PC-9 (cell line): Measurements from ENCODE around the gene FNDC10. TPM values are rescaled to one million over a fixed set of nuclear protein-coding genes. Genes with fewer than 3 reads are reported as not detected.

Experiments used
- BruUV-seq: library from RNA; stranded (reverse); fragments of 400-500 nt; replicated peaks from 2 replicates; lab custom pipeline; 2021; lab: Mats Ljungman, UMichigan
- CTCF ChIA-PET: fragments of 300-600 bp; sonication (Branson Sonifier 250); formaldehyde crosslinking; loops from one replicate; lab custom pipeline; 2022; ENCODE audit warnings: antibody characterized with exemption; lab: Charles Lee
- POLR2A ChIA-PET: fragments of 300-600 bp; sonication (Branson Sonifier 250); formaldehyde crosslinking; loops from one replicate; lab custom pipeline; 2022; ENCODE audit warnings: antibody characterized with exemption; ENCODE audit not compliant: unreplicated experiment; lab: Charles Lee
- DNase-seq, 2 experiments: peaks; one replicate each; pipeline versions ENCODE4 v3.0.0 to v3.0.0-alpha.2; 2015 to 2022; ENCODE audit warnings: mixed read lengths in 1 of 2
- H2AFZ ChIP-seq: fragments of 200-600 bp; sonication (generic); 2 replicates; pipeline ENCODE4 v1.8.1; 2017; ENCODE audit warnings: antibody characterized with exemption
- H3F3A ChIP-seq: fragments of 200-600 bp; sonication (generic); 2 replicates; pipeline ENCODE4 v1.8.1; 2017; ENCODE audit warnings: antibody characterized with exemption, mild to moderate bottlenecking, low read depth; ENCODE audit not compliant: insufficient read depth
- H3K27ac ChIP-seq: fragments of 200-600 bp; sonication (generic); 2 replicates; pipeline ENCODE4 v1.6.1; 2016; ENCODE audit warnings: mixed run types
- H3K27me3 ChIP-seq: fragments of 200-600 bp; sonication (generic); 2 replicates; pipeline ENCODE4 v1.6.1; 2016; ENCODE audit warnings: low read depth, mixed run types; ENCODE audit not compliant: insufficient read depth
- H3K36me3 ChIP-seq: fragments of 200-600 bp; sonication (generic); 2 replicates; pipeline ENCODE4 v1.6.1; 2016; ENCODE audit warnings: low read depth, mixed run types
- H3K4me1 ChIP-seq: fragments of 200-600 bp; sonication (generic); replicated peaks from 2 replicates; pipeline ENCODE4 v1.6.1; 2016; ENCODE audit warnings: mixed run types; ENCODE audit not compliant: insufficient read depth
- H3K4me2 ChIP-seq: fragments of 200-600 bp; sonication (generic); 2 replicates; pipeline ENCODE4 v1.6.1; 2017; ENCODE audit warnings: mixed run types
- H3K4me3 ChIP-seq: fragments of 200-600 bp; sonication (generic); 2 replicates; pipeline ENCODE4 v1.6.1; 2016; ENCODE audit warnings: mixed run types
- H3K79me2 ChIP-seq: fragments of 200-600 bp; sonication (generic); 2 replicates; pipeline ENCODE4 v1.6.1; 2017; ENCODE audit warnings: low read depth, mixed run types
- H3K9me2 ChIP-seq: fragments of 200-600 bp; sonication (generic); 2 replicates; pipeline ENCODE4 v1.8.1; 2017; ENCODE audit warnings: mild to moderate bottlenecking; ENCODE audit not compliant: insufficient read depth
- H3K9me3 ChIP-seq: fragments of 200-600 bp; sonication (generic); 2 replicates; pipeline ENCODE4 v1.8.1; 2016; ENCODE audit warnings: low read depth; ENCODE audit not compliant: insufficient read depth
- H4K20me1 ChIP-seq: fragments of 200-600 bp; sonication (generic); 2 replicates; pipeline ENCODE4 v1.8.1; 2017; ENCODE audit not compliant: insufficient read depth
- EZH2 ChIP-seq: fragments of 200-600 bp; sonication (generic); IDR thresholded peaks from 2 replicates; pipeline ENCODE4 v1.8.0; 2017; ENCODE audit warnings: antibody characterized with exemption, low read depth
- intact Hi-C: fragments of 100-400 bp; cut with micrococcal nuclease; formaldehyde crosslinking; loops from one replicate; pipeline ENCODE4 v1.10.0; 2022; ENCODE audit not compliant: unreplicated experiment
- total RNA-seq: library from RNA; stranded (reverse); gene quantifications from 2 replicates; pipeline ENCODE4 v1.2.3, GENCODE V29; 2021
- TF ChIP-seq, protein P1 (sequence below): fragments of 200-600 bp; sonication (generic); conservative IDR thresholded peaks from 2 replicates; pipeline ENCODE4 v1.6.1; 2017; ENCODE audit warnings: mixed run types, antibody characterized with exemption, mild to moderate bottlenecking, moderate library complexity

The FNDC10 gene
- total RNA-seq, 1 experiment from 2014 or later: 5.4 TPM

DNA sequence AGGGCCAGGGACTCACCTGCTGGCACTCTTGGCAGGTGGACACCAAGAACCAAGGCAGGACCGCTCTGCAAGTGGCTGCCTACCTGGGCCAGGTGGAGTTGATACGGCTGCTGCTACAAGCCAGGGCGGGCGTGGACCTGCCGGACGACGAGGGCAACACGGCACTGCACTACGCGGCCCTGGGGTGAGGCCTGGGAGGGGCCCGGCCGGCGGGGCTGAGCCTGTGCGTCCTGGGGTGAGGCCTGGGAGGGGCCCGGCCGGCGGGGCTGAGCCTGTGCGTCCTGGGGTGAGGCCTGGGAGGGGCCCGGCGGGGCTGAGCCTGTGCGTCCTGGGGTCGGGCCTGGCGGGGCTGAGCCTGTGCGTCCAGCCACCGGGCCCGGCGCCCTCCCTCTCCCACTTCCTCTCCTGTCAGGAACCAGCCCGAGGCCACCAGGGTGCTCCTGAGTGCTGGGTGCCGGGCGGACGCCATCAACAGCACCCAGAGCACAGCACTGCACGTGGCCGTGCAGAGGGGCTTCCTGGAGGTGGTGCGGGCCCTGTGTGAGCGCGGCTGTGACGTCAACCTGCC, 27.4 kb upstream of the FNDC10 start:
- H4K20me1 ChIP-seq: no peaks in the 10 kb centered on the region
- H3K4me2 ChIP-seq: no peak overlapping the region
- H3K4me1 ChIP-seq: no peaks in the 10 kb centered on the region
- DNase-seq: peak in 1 of 2 experiments; percentile 10
- no peak overlapping the region for H3K27ac ChIP-seq
- H3K9me2 ChIP-seq: no peaks in the 10 kb centered on the region
- H3K9me3 ChIP-seq: no peaks in the 10 kb centered on the region
- H3K4me3 ChIP-seq: no peak overlapping the region
- BruUV-seq: no TSS peak
- CTCF ChIA-PET: no interaction called here
- H2AFZ ChIP-seq: no peak overlapping the region
- H3K27me3 ChIP-seq: no peaks in the 10 kb centered on the region
- POLR2A ChIA-PET: no interaction called here
- H3F3A ChIP-seq: no peaks in the 10 kb centered on the region
- intact Hi-C loops: no loop called here
- H3K79me2 ChIP-seq: no peaks in the 10 kb centered on the region
- TF ChIP-seq EZH2: no peak
- TF ChIP-seq, protein P1, sequence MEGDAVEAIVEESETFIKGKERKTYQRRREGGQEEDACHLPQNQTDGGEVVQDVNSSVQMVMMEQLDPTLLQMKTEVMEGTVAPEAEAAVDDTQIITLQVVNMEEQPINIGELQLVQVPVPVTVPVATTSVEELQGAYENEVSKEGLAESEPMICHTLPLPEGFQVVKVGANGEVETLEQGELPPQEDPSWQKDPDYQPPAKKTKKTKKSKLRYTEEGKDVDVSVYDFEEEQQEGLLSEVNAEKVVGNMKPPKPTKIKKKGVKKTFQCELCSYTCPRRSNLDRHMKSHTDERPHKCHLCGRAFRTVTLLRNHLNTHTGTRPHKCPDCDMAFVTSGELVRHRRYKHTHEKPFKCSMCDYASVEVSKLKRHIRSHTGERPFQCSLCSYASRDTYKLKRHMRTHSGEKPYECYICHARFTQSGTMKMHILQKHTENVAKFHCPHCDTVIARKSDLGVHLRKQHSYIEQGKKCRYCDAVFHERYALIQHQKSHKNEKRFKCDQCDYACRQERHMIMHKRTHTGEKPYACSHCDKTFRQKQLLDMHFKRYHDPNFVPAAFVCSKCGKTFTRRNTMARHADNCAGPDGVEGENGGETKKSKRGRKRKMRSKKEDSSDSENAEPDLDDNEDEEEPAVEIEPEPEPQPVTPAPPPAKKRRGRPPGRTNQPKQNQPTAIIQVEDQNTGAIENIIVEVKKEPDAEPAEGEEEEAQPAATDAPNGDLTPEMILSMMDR: no peak
- H3K36me3 ChIP-seq: no peaks in the 10 kb centered on the region

DNA sequence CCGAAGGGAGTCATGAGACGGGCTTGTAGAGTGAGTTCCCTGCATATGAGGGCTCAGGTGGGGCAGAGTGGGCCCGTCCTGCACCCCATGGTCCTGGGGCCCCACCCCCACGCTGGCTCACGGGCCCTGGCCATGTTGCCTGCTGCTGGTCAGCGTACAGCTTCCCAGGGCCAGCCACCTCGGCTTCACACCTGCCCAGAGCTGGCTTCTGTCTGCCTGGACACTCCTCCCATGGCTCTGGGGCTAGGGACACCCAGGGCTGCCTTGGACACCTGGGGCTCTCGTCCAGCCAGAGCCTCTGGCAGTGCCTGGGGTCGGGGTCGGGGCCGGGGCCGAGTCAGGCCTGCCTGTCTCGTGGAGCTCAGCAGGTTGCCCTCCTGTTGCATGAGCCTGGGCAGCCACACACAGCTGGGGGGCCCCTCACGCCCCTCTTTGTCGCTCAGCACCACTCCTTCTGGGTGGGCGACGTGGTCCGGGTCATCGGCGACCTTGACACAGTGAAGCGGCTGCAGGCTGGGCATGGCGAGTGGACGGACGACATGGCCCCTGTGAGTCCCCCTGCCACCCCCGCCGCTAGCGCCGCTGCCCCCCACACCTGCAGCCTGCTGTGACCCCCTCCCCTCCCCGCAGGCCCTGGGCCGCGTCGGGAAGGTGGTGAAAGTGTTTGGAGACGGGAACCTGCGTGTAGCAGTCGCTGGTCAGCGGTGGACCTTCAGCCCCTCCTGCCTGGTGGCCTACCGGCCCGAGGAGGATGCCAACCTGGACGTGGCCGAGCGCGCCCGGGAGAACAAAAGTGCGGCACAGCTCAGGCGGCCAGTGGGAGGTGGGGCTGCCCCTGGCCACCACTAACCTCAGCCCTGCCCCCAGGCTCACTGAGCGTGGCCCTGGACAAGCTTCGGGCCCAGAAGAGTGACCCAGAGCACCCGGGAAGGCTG, 26.5 kb upstream of the FNDC10 start:
- intact Hi-C loops: no loop called here
- ChIA-PET POLR2A (no interaction called here), CTCF (no interaction called here)
- Histone ChIP-seq H3K4me2 (no peak overlapping the region), H3K27me3 (no peaks in the 10 kb centered on the region), H3K36me3 (no peaks in the 10 kb centered on the region), H3F3A (no peaks in the 10 kb centered on the region), H3K27ac (no peak overlapping the region), H3K4me1 (no peaks in the 10 kb centered on the region), H4K20me1 (no peaks in the 10 kb centered on the region), H3K4me3 (no peak overlapping the region), H3K9me2 (no peaks in the 10 kb centered on the region), H3K79me2 (no peaks in the 10 kb centered on the region), H2AFZ (no peak overlapping the region), H3K9me3 (no peaks in the 10 kb centered on the region)
- TF ChIP-seq, protein P1: no peak
- no peak for TF ChIP-seq EZH2
- no peak for DNase-seq
- no TSS peak for BruUV-seq

DNA sequence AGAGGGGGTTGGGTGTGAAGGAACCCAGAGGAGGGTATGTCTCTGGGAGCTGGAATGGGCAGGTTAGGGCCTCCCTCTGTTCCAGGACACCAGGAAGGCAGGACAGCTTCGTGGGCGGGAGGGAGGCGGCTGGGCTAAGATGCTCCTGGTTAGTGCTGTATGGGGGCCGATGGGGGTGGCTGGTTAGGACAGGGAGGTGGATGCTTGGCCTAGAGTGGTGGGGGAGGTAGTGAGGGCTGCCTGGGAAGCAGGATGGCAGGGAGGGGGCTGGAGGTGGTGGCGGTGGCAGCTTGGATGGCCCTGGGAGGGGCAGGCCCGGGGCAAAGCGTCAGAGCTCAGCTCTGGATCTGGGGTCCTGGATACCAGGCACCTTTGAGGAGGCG, 25.9 kb upstream of the FNDC10 start:
- Histone ChIP-seq H3K4me2 (no peak overlapping the region), H3K9me3 (no peaks in the 10 kb centered on the region), H4K20me1 (no peaks in the 10 kb centered on the region), H2AFZ (no peak overlapping the region), H3F3A (no peaks in the 10 kb centered on the region), H3K9me2 (no peaks in the 10 kb centered on the region), H3K27ac (no peak overlapping the region), H3K4me3 (no peak overlapping the region), H3K27me3 (no peaks in the 10 kb centered on the region), H3K4me1 (no peaks in the 10 kb centered on the region), H3K36me3 (no peaks in the 10 kb centered on the region), H3K79me2 (no peaks in the 10 kb centered on the region)
- CTCF ChIA-PET: no interaction called here
- POLR2A ChIA-PET: no interaction called here
- no peak for DNase-seq
- no peak for TF ChIP-seq EZH2
- TF ChIP-seq, protein P1: no peak
- intact Hi-C loops: no loop called here
- no TSS peak for BruUV-seq
